IPS-NIHi7 (cell line): Measurements from ENCODE around the gene AMPH.
A peak's percentile ranks its signal among the peaks of the same experiment; 100 is the strongest.
"Not testable (repeated sequence)": the region's sequence is repeated elsewhere in the genome, so short reads cannot be mapped to it uniquely, and the experiment has no call there.

ENCODE experiments used
- DNase-seq: peaks from one replicate; pipeline ENCODE4 v3.0.0; 2012; ENCODE audit warnings: mixed read lengths; ENCODE audit errors: extremely low spot score

AMPH gene

GRCh38 chr7:38628630-38629385 lies 2.4 kb downstream of the AMPH start:
- DNase-seq, result no peak

- no peak for DNase-seq
Measured at GRCh38 chr7:38625866-38626265, 5.3 kb downstream of the AMPH start.

GRCh38 chr7:38615665-38616064 lies 15.5 kb downstream of the AMPH start:
- DNase-seq, result no peak

- DNase-seq, result no peak
Measured at GRCh38 chr7:38607466-38607865, 23.7 kb downstream of the AMPH start.

- DNase-seq, result no peak
Measured at GRCh38 chr7:38600741-38601140, 30.4 kb downstream of the AMPH start.

GRCh38 chr7:38594949-38595348 lies 36.2 kb downstream of the AMPH start:
- no peak for DNase-seq

- DNase-seq, result no peak
Measured at GRCh38 chr7:38592737-38593288, 38.4 kb downstream of the AMPH start.

- DNase-seq, result no peak
Measured at GRCh38 chr7:38585572-38586354, 45.4 kb downstream of the AMPH start.

GRCh38 chr7:38584443-38585210 lies 46.5 kb downstream of the AMPH start:
- DNase-seq, result no peak

GRCh38 chr7:38580485-38580884 lies 50.7 kb downstream of the AMPH start:
- DNase-seq, result no peak

- DNase-seq, result no peak
Measured at GRCh38 chr7:38574086-38574485, 57.1 kb downstream of the AMPH start.

GRCh38 chr7:38571620-38572019 lies 59.6 kb downstream of the AMPH start:
- not testable (repeated sequence) for DNase-seq

- no peak for DNase-seq
Measured at GRCh38 chr7:38568497-38568896, 62.7 kb downstream of the AMPH start.

- DNase-seq, result no peak
Measured at GRCh38 chr7:38565289-38565688, 65.9 kb downstream of the AMPH start.

GRCh38 chr7:38563741-38564140 lies 67.4 kb downstream of the AMPH start:
- DNase-seq, result no peak

- no peak for DNase-seq
Measured at GRCh38 chr7:38561166-38561565, 70.0 kb downstream of the AMPH start.

- no peak for DNase-seq
Measured at GRCh38 chr7:38558761-38559345, 72.3 kb downstream of the AMPH start.

- DNase-seq, result no peak
Measured at GRCh38 chr7:38554586-38554985, 76.6 kb downstream of the AMPH start.

GRCh38 chr7:38550836-38551235 lies 80.3 kb downstream of the AMPH start:
- DNase-seq, result no peak

GRCh38 chr7:38548605-38549004 lies 82.6 kb downstream of the AMPH start:
- DNase-seq, result no peak

- DNase-seq, result peak; percentile 26
Measured at GRCh38 chr7:38546763-38547162, 84.4 kb downstream of the AMPH start.

GRCh38 chr7:38545977-38546376 lies 85.2 kb downstream of the AMPH start:
- no peak for DNase-seq
